Muscle of leg (tissue), 11 donors: ENCODE results near the gene LCTL. TPM values are rescaled to one million over a fixed set of nuclear protein-coding genes. Genes with fewer than 3 reads are reported as not detected.

Source experiments
- DNase-seq: peaks from one replicate; pipeline ENCODE4 v3.0.0; 2013
- H3K27ac ChIP-seq: one replicate; pipeline ENCODE4 v1.5.1; 2013; ENCODE audit warnings: mild to moderate bottlenecking, low read length, control low read depth
- H3K27me3 ChIP-seq: one replicate; pipeline ENCODE4 v1.6.1; 2013; ENCODE audit warnings: low read length; ENCODE audit not compliant: control insufficient read depth, insufficient read depth
- H3K36me3 ChIP-seq: one replicate; pipeline ENCODE4 v1.6.1; 2013; ENCODE audit warnings: low read length; ENCODE audit not compliant: control insufficient read depth, insufficient read depth
- H3K4me1 ChIP-seq: one replicate; pipeline ENCODE4 v1.6.1; 2013; ENCODE audit warnings: low read length; ENCODE audit not compliant: control insufficient read depth, insufficient read depth
- H3K4me3 ChIP-seq: one replicate; pipeline ENCODE4 v1.5.1; 2013; ENCODE audit warnings: low read length, control low read depth
- H3K9me3 ChIP-seq: replicated peaks from 2 replicates; pipeline ENCODE4 v1.6.1; 2013; ENCODE audit warnings: low read depth, low read length; ENCODE audit not compliant: control insufficient read depth
- WGBS: methylation state at CpG from one replicate; pipeline ENCODE4 v1.1.5; 2013; ENCODE audit warnings: missing lambda C conversion rate; ENCODE audit not compliant: insufficient coverage; 5-methylcytosine and 5-hydroxymethylcytosine counted together
- polyA plus RNA-seq, 8 donors: library from polyadenylated mRNA; unstranded; fragments of 120-200 nt; gene quantifications; one replicate each; pipeline versions ENCODE4 v1.2.1 to v1.2.3, GENCODE V29; 2013; ENCODE audit warnings: inconsistent platforms in 1 of 8, low replicate concordance in 1 of 8; ENCODE audit not compliant: insufficient read length in 8 of 8, insufficient read depth in 1 of 8
- total RNA-seq: library from RNA; stranded (reverse); fragments of 120-200 nt; gene quantifications from one replicate; pipeline ENCODE4 v1.2.4, GENCODE V29; 2013

Gene LCTL
- total and polyA plus RNA-seq, 9 donors = 0.10 to 0.39 (median 0.22) TPM; not detected in 1

DNA sequence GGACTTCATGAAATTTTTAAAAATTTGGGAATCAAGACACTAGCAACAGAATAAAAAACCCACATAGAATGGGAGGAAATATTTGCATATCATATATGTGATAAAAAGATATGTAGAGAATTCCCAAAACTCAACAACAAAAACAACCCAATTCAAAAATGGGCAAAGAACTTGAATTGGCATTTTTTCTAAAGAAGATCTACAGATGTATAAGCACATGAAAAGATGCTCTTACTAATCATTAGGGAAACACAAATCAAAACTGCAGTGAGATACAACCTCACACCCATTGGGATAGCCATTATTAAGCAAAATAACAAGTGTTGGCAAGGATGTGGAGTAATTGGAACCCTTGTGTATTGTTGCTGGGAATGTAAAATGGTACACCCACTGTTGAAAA, 10.1 kb downstream of the LCTL start:
- no peak overlapping the region for H3K27ac ChIP-seq
- H3K9me3 ChIP-seq = no peaks in the 10 kb centered on the region
- H3K36me3 ChIP-seq = no peaks in the 10 kb centered on the region
- no peaks in the 10 kb centered on the region for H3K27me3 ChIP-seq
- H3K4me1 ChIP-seq = no peaks in the 10 kb centered on the region
- no peak for DNase-seq
- no peak overlapping the region for H3K4me3 ChIP-seq

DNA sequence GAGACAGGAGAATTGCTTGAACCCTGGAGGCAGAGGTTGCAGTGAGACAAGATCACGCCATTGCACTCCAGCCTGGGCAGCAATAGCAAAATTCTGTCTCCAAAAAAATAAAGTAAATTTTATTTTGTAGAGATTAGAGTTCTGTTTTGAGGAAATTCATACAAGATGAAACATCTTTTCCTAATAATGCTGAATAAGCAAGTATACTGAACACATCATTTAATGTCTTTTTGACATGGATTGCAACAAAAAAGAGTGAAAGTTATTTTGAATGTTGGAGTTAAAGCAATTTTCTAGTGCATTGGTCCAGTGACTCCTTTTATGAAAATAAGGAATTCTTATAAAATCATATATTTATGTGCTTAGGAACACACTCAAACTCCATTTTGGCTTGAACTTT, 20.5 kb downstream of the LCTL start:
- no CpG with 5 or more reads among the region's 1 CpG for WGBS
- H3K4me3 ChIP-seq = no peak overlapping the region
- no peak for DNase-seq

DNA sequence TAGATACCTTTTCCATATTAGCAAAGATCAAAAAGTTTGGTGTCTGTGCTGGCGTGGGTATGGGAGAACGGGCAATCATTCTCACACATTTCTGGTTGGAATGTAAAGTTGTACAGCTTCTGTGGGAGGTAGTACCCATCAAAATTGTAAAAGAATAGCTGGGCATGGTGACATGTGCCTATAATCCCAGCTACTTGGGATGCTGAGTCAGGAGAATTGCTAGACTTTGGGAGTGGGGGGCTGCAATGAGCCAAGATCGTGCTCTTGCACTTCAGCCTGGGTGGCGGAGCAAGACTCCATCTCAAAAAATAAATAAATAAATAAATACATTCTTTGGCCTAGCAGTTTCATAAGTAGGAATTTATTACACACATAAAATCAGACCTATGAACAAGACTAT, 22.9 kb downstream of the LCTL start:
- Histone ChIP-seq H3K4me1 (no peaks in the 10 kb centered on the region), H3K36me3 (peaks cover 11% of the 10 kb centered on the region), H3K9me3 (no peaks in the 10 kb centered on the region), H3K4me3 (no peak overlapping the region), H3K27ac (no peak overlapping the region), H3K27me3 (no peaks in the 10 kb centered on the region)
- DNase-seq = no peak
- WGBS = no CpG with 5 or more reads among the region's 4 CpGs

More for the DNA sequence above, 20.5 kb downstream of the LCTL start:
- Histone ChIP-seq H3K36me3 (peaks cover 2% of the 10 kb centered on the region), H3K27me3 (no peaks in the 10 kb centered on the region), H3K4me1 (no peaks in the 10 kb centered on the region), H3K27ac (no peak overlapping the region), H3K9me3 (no peaks in the 10 kb centered on the region)

DNA sequence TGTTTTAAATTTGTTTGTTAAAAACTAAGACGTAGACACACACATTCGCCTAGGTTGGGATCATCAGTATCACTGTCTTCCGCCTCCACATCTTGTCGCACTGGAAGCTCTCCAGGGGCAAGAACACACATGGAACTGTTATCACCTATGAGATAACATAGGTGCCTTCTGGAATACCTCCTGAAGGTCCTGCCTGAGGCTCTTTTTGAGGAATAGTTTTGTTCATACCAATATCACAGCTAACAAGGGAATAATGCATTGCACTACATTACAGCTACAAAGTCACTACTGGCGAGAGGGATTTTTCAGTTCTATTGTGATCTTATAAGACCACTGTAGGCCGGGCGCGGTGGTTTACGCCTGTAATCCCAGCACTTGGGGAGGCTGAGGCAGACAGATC, 30.7 kb downstream of the LCTL start:
- WGBS = 92% methylated on average over 6 of the region's 9 CpGs
- no peak overlapping the region for H3K27ac ChIP-seq
- peaks cover 16% of the 10 kb centered on the region for H3K36me3 ChIP-seq
- DNase-seq = no peak
- no peaks in the 10 kb centered on the region for H3K27me3 ChIP-seq
- H3K4me1 ChIP-seq = no peaks in the 10 kb centered on the region
- no peaks in the 10 kb centered on the region for H3K9me3 ChIP-seq
- no peak overlapping the region for H3K4me3 ChIP-seq

DNA sequence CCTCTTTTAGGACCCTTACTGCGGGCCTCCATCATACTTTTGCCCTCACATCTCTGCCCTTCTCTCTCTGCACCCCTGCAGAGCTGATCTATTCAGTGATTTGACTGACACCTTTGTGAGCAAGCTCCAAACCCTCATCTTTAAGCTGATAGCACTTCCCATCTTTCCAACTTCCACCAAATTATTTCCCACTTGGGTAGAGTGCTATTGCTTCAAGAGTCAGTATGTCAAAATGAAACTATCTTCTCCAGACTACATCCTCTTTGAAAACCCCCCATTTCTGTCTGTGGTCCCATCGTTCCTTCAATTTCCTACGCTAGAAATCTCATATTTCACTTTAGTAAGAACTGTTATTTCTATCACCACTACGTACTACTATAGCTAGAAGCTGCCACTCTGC, 41.0 kb downstream of the LCTL start:
- Histone ChIP-seq H3K4me1 (no peaks in the 10 kb centered on the region), H3K36me3 (peaks cover 18% of the 10 kb centered on the region), H3K27ac (no peak overlapping the region), H3K27me3 (no peaks in the 10 kb centered on the region), H3K4me3 (no peak overlapping the region), H3K9me3 (no peaks in the 10 kb centered on the region)
- WGBS = 75% methylated on average over 3 of the region's 4 CpGs
- DNase-seq = no peak

DNA sequence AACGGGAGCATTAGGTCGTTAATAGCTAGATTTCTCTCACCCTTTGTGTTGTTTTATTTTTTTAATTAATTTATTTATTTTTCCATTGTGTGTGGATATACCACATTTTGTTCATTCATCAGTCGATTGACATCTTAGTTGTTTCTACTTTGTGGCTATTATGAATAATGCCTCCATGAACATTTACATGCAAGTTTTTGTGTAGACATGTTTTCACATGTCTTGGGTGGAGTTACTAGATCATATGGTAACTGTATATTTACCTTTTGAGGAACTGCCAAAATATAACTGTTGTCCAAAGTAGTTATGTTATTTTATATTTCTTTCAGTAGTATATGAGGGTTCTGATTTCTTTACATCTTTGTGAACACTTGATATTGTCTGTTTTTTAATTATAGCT, 41.9 kb downstream of the LCTL start:
- H3K27ac ChIP-seq = no peak overlapping the region
- no peak overlapping the region for H3K4me3 ChIP-seq
- H3K27me3 ChIP-seq = no peaks in the 10 kb centered on the region
- no peaks in the 10 kb centered on the region for H3K4me1 ChIP-seq
- DNase-seq = no peak
- WGBS = no CpG with 5 or more reads among the region's 3 CpGs
- H3K36me3 ChIP-seq = peaks cover 17% of the 10 kb centered on the region
- H3K9me3 ChIP-seq = no peaks in the 10 kb centered on the region

DNA sequence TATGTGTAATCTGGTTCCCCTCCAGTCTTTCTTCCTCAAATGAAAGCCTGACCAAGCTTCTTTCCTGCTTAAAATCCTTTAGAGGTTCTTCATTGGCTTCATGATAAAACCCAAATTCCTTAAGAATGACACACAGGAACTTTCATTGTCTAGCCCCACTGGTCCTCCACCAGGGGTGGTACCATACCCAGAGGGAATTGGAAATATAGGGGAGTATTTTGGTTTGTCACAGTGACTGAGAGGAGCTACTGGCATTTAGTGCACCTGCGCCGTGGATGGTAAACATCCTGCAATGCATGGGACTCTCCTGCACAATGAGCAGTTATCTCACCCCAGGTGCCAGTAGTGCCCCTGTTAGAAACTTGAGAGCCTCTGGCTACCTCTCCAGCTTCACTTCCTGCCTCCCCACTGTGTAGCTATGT, 49.9 kb downstream of the LCTL start:
- Histone ChIP-seq H3K4me1 (no peaks in the 10 kb centered on the region), H3K36me3 (peaks cover 22% of the 10 kb centered on the region), H3K9me3 (no peaks in the 10 kb centered on the region), H3K27ac (no peak overlapping the region), H3K4me3 (no peak overlapping the region), H3K27me3 (no peaks in the 10 kb centered on the region)
- DNase-seq = no peak
- no CpG with 5 or more reads among the region's 2 CpGs for WGBS

DNA sequence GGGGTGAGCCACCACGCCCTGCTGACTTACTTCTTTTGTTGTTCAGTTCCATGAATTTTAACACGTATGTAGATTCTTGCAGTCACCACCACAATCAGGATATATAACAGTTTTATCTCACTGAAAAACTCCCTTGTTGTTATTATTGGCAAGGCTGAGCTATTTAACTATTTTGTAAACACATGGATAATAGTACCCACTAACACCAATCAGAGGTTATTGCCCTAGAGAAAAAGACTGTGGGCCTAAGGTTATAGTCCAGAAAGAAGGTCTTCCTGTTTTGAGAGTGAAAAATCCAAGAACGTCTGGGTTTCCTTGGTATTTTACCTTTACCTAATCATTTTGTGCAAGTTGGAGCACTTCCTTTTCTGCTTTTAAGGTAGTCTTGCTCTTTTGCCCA, 51.2 kb downstream of the LCTL start:
- WGBS = no CpG with 5 or more reads among the region's 3 CpGs
- Histone ChIP-seq H3K4me3 (no peak overlapping the region), H3K36me3 (peaks cover 17% of the 10 kb centered on the region), H3K27me3 (no peaks in the 10 kb centered on the region), H3K27ac (no peak overlapping the region), H3K4me1 (no peaks in the 10 kb centered on the region), H3K9me3 (no peaks in the 10 kb centered on the region)
- no peak for DNase-seq

DNA sequence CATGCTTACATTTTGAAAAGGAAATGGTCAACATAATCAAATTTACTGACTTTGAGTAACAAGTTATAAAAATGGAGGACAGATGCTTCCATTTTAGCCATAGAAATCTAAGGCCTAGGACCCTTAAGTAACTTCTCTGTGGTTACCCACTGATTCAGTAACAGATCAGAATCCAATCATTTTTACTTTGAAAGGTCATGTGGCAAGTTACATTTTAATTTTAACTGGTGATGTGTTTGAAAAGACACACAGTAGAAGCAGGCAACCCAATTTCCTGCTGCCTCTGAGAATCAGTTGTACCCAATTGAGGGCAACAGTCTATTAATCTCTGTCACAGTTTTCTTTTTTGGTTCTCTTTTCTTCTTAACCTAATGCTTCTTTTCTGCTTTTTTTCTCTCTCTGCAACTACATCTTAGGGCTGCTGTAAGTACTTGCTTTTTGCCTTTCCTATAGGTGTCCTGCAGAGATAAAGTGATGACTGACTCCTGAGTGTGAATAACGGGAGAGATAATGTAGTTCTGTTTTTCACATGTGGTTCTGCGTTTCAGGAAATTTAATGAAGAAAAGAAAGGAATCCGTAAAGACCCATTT, 57.4 kb downstream of the LCTL start:
- DNase-seq = no peak
- no peaks in the 10 kb centered on the region for H3K36me3 ChIP-seq
- H3K27ac ChIP-seq = no peak overlapping the region
- no peak overlapping the region for H3K4me3 ChIP-seq
- no peaks in the 10 kb centered on the region for H3K9me3 ChIP-seq
- H3K27me3 ChIP-seq = no peaks in the 10 kb centered on the region
- peaks cover 5% of the 10 kb centered on the region for H3K4me1 ChIP-seq
- WGBS = no CpG with 5 or more reads among the region's 3 CpGs

DNA sequence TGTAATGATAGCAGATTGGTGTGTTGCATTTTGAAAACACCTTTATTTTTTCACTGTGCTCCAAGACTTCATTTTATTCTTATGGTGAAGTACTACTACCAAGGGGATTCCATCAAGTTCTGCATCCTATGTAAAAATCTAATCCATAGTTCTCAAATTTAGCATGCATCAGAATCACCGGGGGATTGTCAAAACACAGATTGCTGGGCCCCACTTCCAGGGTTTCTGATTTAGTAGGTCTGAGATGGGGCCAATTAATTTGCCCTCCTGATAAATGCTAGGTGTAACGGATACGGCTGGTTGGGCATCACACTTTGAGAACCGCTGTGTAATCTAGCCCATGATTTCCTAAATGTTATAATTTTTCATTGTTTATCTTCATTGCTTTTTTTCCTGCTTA, 60.0 kb downstream of the LCTL start:
- Histone ChIP-seq H3K27ac (no peak overlapping the region), H3K4me1 (peaks cover 14% of the 10 kb centered on the region), H3K9me3 (no peaks in the 10 kb centered on the region), H3K27me3 (no peaks in the 10 kb centered on the region), H3K4me3 (peak overlapping the region; percentile 96), H3K36me3 (peaks cover 18% of the 10 kb centered on the region)
- no peak for DNase-seq
- no CpG with 5 or more reads among the region's 4 CpGs for WGBS

DNA sequence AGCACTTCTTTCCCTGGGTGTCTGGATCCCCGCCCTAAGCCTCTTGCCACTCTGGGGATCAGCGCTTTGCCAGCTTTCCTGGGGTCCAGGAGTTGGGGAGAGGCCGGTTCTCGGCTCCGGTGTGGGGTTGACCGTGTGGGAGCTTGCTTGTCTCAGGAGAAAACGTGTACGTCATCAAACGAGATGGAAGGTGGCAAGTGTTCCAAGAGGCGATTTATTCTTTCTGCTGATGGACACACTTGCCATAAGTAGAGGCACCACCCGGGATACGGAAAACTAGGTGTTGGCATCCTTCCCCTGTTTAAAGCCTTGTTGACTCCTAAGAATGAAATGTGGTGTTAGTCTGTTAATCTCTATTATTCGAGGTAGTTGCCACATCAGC, 60.4 kb downstream of the LCTL start:
- DNase-seq = no peak
- whole genome bisulfite sequencing = 1% methylated on average over 11 of the region's 13 CpGs
- peak overlapping the region; percentile 96 for H3K27ac ChIP-seq
- no peaks in the 10 kb centered on the region for H3K27me3 ChIP-seq
- H3K36me3 ChIP-seq = peaks cover 22% of the 10 kb centered on the region
- peak overlapping the region; percentile 96 for H3K4me3 ChIP-seq
- no peaks in the 10 kb centered on the region for H3K9me3 ChIP-seq
- peaks cover 14% of the 10 kb centered on the region for H3K4me1 ChIP-seq
